ENCODE data around the gene LSM12. TPM values are rescaled to one million over a fixed set of nuclear protein-coding genes. Genes with fewer than 3 reads are reported as not detected.

Gene LSM12
- total and polyA plus RNA-seq, 2 donors (not counting 3 experiments of a cell fraction or from before 2014, with no cell fraction given) = 36.5 to 68.9 TPM

GRCh38 chr17:44024853-44025252, 41.6 kb downstream of the LSM12 start:
- Histone ChIP-seq H3K27me3 (ENCODE audit: control insufficient read depth in 2 of 2, insufficient read depth in 2 of 2, low read length in 2 of 2) (no peaks in the 10 kb centered on the region), H3K36me3 (ENCODE audit: control insufficient read depth in 2 of 2, extremely low read depth in 1 of 2, insufficient read depth in 2 of 2, low read length in 2 of 2) (peaks cover 0 to 7% of the 10 kb centered on the region in 2 experiments), H3K79me2 (ENCODE audit: control insufficient read depth, insufficient read depth, low read length) (no peaks in the 10 kb centered on the region), H3K4me3 (replicated peaks in 1 of 3; ENCODE audit: insufficient read depth in 1 of 3, low read depth in 1 of 3, low read length in 3 of 3) (no peak overlapping the region), H3K4me1 (ENCODE audit: control insufficient read depth, extremely low read depth, insufficient read depth, low read length) (no peaks in the 10 kb centered on the region), H3K4me2 (ENCODE audit: insufficient read depth, low read length) (no peak overlapping the region), H3K9me3 (replicated peaks; ENCODE audit: control insufficient read depth, insufficient read depth, low read length) (no peaks in the 10 kb centered on the region), H3K9ac (replicated peaks; ENCODE audit: extremely low read depth, insufficient read depth, low read length) (no peak overlapping the region), H3K9me1 (replicated peaks; ENCODE audit: control insufficient read depth, extremely low read depth, insufficient read depth, low read length) (no peaks in the 10 kb centered on the region), H2AFZ (ENCODE audit: low read depth, low read length) (no peak overlapping the region), H3K27ac (ENCODE audit: insufficient read depth, low read depth, low read length) (no peak overlapping the region), H4K20me1 (replicated peaks; ENCODE audit: control insufficient read depth, extremely low read depth, insufficient read depth, low read length) (no peaks in the 10 kb centered on the region)
- no peak for TF ChIP-seq POLR2AphosphoS5 (IDR thresholded peaks at IDR 0.05; ENCODE audit: insufficient read depth, low read depth, low read length)
- no peak for TF ChIP-seq MAX (IDR thresholded peaks at IDR 0.05; ENCODE audit: insufficient read depth, insufficient read length)
- TF ChIP-seq EZH2 (IDR thresholded peaks at IDR 0.05; ENCODE audit: borderline replicate concordance, low read depth, low read length, severe bottlenecking) = no peak
- TF ChIP-seq FOS (IDR thresholded peaks at IDR 0.05; ENCODE audit: borderline replicate concordance, insufficient read depth, low read length) = no peak
- TF ChIP-seq MYC (IDR thresholded peaks at IDR 0.05; ENCODE audit: low read depth, low read length) = no peak
- TF ChIP-seq POLR2A (IDR thresholded peaks at IDR 0.05; ENCODE audit: low read depth, low read length) = no peak
- TF ChIP-seq GATA2 (IDR thresholded peaks at IDR 0.05; ENCODE audit: insufficient read depth, insufficient read length, low read depth, low read length) = no peak
- no peak for TF ChIP-seq JUN (IDR thresholded peaks at IDR 0.05; ENCODE audit: borderline replicate concordance, insufficient read depth, insufficient read length, low read depth)
- no peak for TF ChIP-seq CTCF (IDR thresholded peaks at IDR 0.05; ENCODE audit: extremely low read depth in 1 of 2, insufficient read depth in 1 of 2, low read depth in 1 of 2, low read length in 2 of 2)
- POLR2A ChIA-PET = no interaction called here
- dilution Hi-C loops (cut with MboI; ENCODE audit: extremely low pct_ligation_motif_present, low sequenced_read_pairs) (no loop called here), intact Hi-C loops (cut with micrococcal nuclease) (no loop called here)
- no peak for DNase-seq (ENCODE audit: low read depth, low spot score)
- CTCF ChIA-PET = interaction anchor here (0.7 to 7.6 kb wide), 3 partner anchors 18 to 91 kb away, joined by 3 to 38 read pairs (median 7); no protein-coding TSS in a partner anchor
- FAIRE-seq = no peak
- BruUV-seq (replicated peaks) = no TSS peak
